CMK (cell line): ENCODE measurements around the gene CNTN5.

Source experiments
- DNase-seq: peaks from one replicate; pipeline ENCODE4 v3.0.0-alpha.2; 2010; ENCODE audit warnings: low read depth

Gene CNTN5

GRCh38 chr11:99170591-99170990 lies 149.8 kb downstream of the CNTN5 start:
- no peak for DNase-seq

GRCh38 chr11:99171330-99171729 lies 150.6 kb downstream of the CNTN5 start:
- no peak for DNase-seq

GRCh38 chr11:99176430-99176829 lies 155.7 kb downstream of the CNTN5 start:
- no peak for DNase-seq

- DNase-seq, result no peak
Observed at GRCh38 chr11:99177446-99177845, 156.7 kb downstream of the CNTN5 start.

GRCh38 chr11:99184146-99184545 lies 163.4 kb downstream of the CNTN5 start:
- no peak for DNase-seq

- DNase-seq, result no peak
Observed at GRCh38 chr11:99188221-99188620, 167.5 kb downstream of the CNTN5 start.

- no peak for DNase-seq
Observed at GRCh38 chr11:99192716-99193115, 172.0 kb downstream of the CNTN5 start.

GRCh38 chr11:99197477-99197876 lies 176.7 kb downstream of the CNTN5 start:
- no peak for DNase-seq

GRCh38 chr11:99198215-99198614 lies 177.5 kb downstream of the CNTN5 start:
- no peak for DNase-seq

- no peak for DNase-seq
Observed at GRCh38 chr11:99199341-99199740, 178.6 kb downstream of the CNTN5 start.

GRCh38 chr11:99200720-99201119 lies 180.0 kb downstream of the CNTN5 start:
- DNase-seq, result no peak

- no peak for DNase-seq
Observed at GRCh38 chr11:99208813-99209212, 188.1 kb downstream of the CNTN5 start.

GRCh38 chr11:99229544-99229943 lies 208.8 kb downstream of the CNTN5 start:
- DNase-seq, result no peak

GRCh38 chr11:99234534-99234933 lies 213.8 kb downstream of the CNTN5 start:
- DNase-seq, result no peak

GRCh38 chr11:99238401-99238800 lies 217.7 kb downstream of the CNTN5 start:
- DNase-seq, result no peak

- no peak for DNase-seq
Observed at GRCh38 chr11:99240192-99241030, 219.7 kb downstream of the CNTN5 start.

GRCh38 chr11:99241066-99241465 lies 220.3 kb downstream of the CNTN5 start:
- no peak for DNase-seq

- no peak for DNase-seq
Observed at GRCh38 chr11:99244613-99245012, 223.9 kb downstream of the CNTN5 start.

- no peak for DNase-seq
Observed at GRCh38 chr11:99246199-99246598, 225.4 kb downstream of the CNTN5 start.

- DNase-seq, result no peak
Observed at GRCh38 chr11:99256614-99257013, 235.9 kb downstream of the CNTN5 start.

- no peak for DNase-seq
Observed at GRCh38 chr11:99257131-99257530, 236.4 kb downstream of the CNTN5 start.

- no peak for DNase-seq
Observed at GRCh38 chr11:99260696-99261095, 239.9 kb downstream of the CNTN5 start.

GRCh38 chr11:99268886-99269285 lies 248.1 kb downstream of the CNTN5 start:
- DNase-seq, result no peak

GRCh38 chr11:99271527-99271926 lies 250.8 kb downstream of the CNTN5 start:
- no peak for DNase-seq
